Islet precursor cell (in vitro differentiated cells): ENCODE measurements around the gene RAB8A.
"Not testable (repeated sequence)": the region's sequence is repeated elsewhere in the genome, so short reads cannot be mapped to it uniquely, and the experiment has no call there.

Experiments
- DNase-seq: peaks from one replicate; pipeline ENCODE4 v3.0.0-alpha.2; 2018

RAB8A gene

GRCh38 chr19:16143399-16144215 lies 31.9 kb downstream of the RAB8A start, which contains the start of gene HSH2D:
TSS of gene HSH2D (plus strand) at chr19:16143685. CDS start at chr19:16148751, 5,066 bp downstream.
- peak; percentile 69 for DNase-seq

GRCh38 chr19:16144216-16144581 lies 32.5 kb downstream of the RAB8A start:
- no peak for DNase-seq

GRCh38 chr19:16146112-16146511 lies 34.4 kb downstream of the RAB8A start:
- no peak for DNase-seq

GRCh38 chr19:16148443-16149229 lies 36.9 kb downstream of the RAB8A start:
- no peak for DNase-seq

- DNase-seq = no peak
Measured at GRCh38 chr19:16153582-16154336, 42.1 kb downstream of the RAB8A start.

GRCh38 chr19:16154557-16154956 lies 42.9 kb downstream of the RAB8A start:
- no peak for DNase-seq

GRCh38 chr19:16155128-16155527 lies 43.4 kb downstream of the RAB8A start:
- DNase-seq = no peak

GRCh38 chr19:16156904-16157303 lies 45.2 kb downstream of the RAB8A start:
- no peak for DNase-seq

GRCh38 chr19:16157601-16158000 lies 45.9 kb downstream of the RAB8A start:
- no peak for DNase-seq

GRCh38 chr19:16159655-16160054 lies 48.0 kb downstream of the RAB8A start:
- DNase-seq = no peak

- DNase-seq = no peak
Measured at GRCh38 chr19:16160445-16160942, 48.8 kb downstream of the RAB8A start.

GRCh38 chr19:16160943-16161560 lies 49.4 kb downstream of the RAB8A start:
- peak; percentile 63 for DNase-seq

GRCh38 chr19:16161840-16162239 lies 50.2 kb downstream of the RAB8A start:
- no peak for DNase-seq

- no peak for DNase-seq
Measured at GRCh38 chr19:16164222-16164890, 52.7 kb downstream of the RAB8A start.

GRCh38 chr19:16166417-16166816 lies 54.7 kb downstream of the RAB8A start:
- no peak for DNase-seq

GRCh38 chr19:16167055-16167454 lies 55.4 kb downstream of the RAB8A start:
- DNase-seq = no peak

- no peak for DNase-seq
Measured at GRCh38 chr19:16168465-16169081, 56.9 kb downstream of the RAB8A start.

GRCh38 chr19:16170134-16170533 lies 58.4 kb downstream of the RAB8A start:
- DNase-seq = no peak

- no peak for DNase-seq
Measured at GRCh38 chr19:16175954-16176353, 64.3 kb downstream of the RAB8A start.

GRCh38 chr19:16178866-16179265 lies 67.2 kb downstream of the RAB8A start:
- DNase-seq = not testable (repeated sequence)

GRCh38 chr19:16180611-16181010 lies 68.9 kb downstream of the RAB8A start:
- peak; percentile 76 for DNase-seq
